HG02678 (cell line): ENCODE results near the gene POLR2E.
A peak's percentile ranks its signal among the peaks of the same experiment; 100 is the strongest.

Experiments used
- ATAC-seq: cut with Tn5 transposase; IDR thresholded peaks from one replicate; pipeline ENCODE4 v1.9.1; 2021; ENCODE audit warnings: mild to moderate bottlenecking, moderate library complexity; ENCODE audit not compliant: unreplicated experiment

The POLR2E gene

GRCh38 chr19:1051791-1052190 is 43.4 kb downstream of the POLR2E start:
- ATAC-seq = no peak

- ATAC-seq = no peak
Measured at GRCh38 chr19:1050989-1051788, 44.0 kb downstream of the POLR2E start.

GRCh38 chr19:1049800-1050199 is 45.4 kb downstream of the POLR2E start:
- ATAC-seq = no peak

GRCh38 chr19:1049106-1049505 is 46.1 kb downstream of the POLR2E start:
- no peak for ATAC-seq

GRCh38 chr19:1047696-1048147 is 47.5 kb downstream of the POLR2E start:
- ATAC-seq = no peak

- no peak for ATAC-seq
Measured at GRCh38 chr19:1046836-1047695, 48.1 kb downstream of the POLR2E start.

GRCh38 chr19:1046117-1046626 is 49.0 kb downstream of the POLR2E start:
- no peak for ATAC-seq

- no peak for ATAC-seq
Measured at GRCh38 chr19:1045247-1045603, 50.0 kb downstream of the POLR2E start.

- ATAC-seq = no peak
Measured at GRCh38 chr19:1042689-1043511, 52.3 kb downstream of the POLR2E start.

- ATAC-seq = no peak
Measured at GRCh38 chr19:1041835-1042685, 53.1 kb downstream of the POLR2E start.

GRCh38 chr19:1041272-1041834 is 53.8 kb downstream of the POLR2E start:
- no peak for ATAC-seq

- peak; percentile 36 for ATAC-seq
Measured at GRCh38 chr19:1040476-1041271, 54.5 kb downstream of the POLR2E start.

GRCh38 chr19:1039646-1040475 is 55.3 kb downstream of the POLR2E start, which contains the start of gene ABCA7:
ABCA7 (plus strand) TSS chr19:1040107; CDS start chr19:1041362, 1,255 bp downstream.
- peak; percentile 82 for ATAC-seq

GRCh38 chr19:1038978-1039645 is 56.1 kb downstream of the POLR2E start:
- no peak for ATAC-seq

- ATAC-seq = no peak
Measured at GRCh38 chr19:1037621-1038064, 57.5 kb downstream of the POLR2E start.
